Thyroid gland (tissue), 4 donors: ENCODE measurements around the gene SPINDOC.

Source experiments
- POLR2A ChIP-seq, 2 donors: fragments of 450-650 bp; IDR thresholded peaks; one replicate each; pipeline ENCODE4 v1.6.1; 2017; ENCODE audit warnings: antibody characterized with exemption in 2 of 2, mild to moderate bottlenecking in 2 of 2, moderate library complexity in 1 of 2
- TF ChIP-seq, protein P1 (sequence below), 6 experiments: fragments of 200-600 bp in 3 of 6; fragments of 450-650 bp in 3 of 6; sonication (generic) in 3 of 6; IDR thresholded peaks; one replicate each; pipeline ENCODE4 v1.5.1; 2016 to 2019; ENCODE audit warnings: antibody characterized with exemption in 6 of 6, mild to moderate bottlenecking in 2 of 6, inconsistent platforms in 1 of 6, moderate library complexity in 1 of 6

DNA sequence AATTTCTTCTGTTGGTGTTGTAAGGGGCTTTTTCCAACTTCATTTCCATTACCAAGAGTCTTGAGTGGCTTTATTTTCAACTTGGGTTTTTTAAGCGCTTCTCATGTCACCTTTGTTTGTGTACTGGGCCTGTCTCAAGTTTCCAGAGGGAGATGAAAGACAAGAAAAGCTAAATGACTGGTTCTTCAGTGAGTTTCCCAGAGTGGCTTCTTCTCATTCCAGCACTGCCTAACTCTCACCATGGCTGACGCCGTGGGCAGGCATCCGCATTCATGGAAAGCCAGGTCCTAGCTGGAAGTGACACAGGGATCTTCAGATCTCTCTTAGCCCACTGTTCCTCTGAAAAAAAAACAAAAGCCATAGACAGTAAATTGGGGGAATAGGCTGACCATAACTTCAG, 54.3 kb downstream of the SPINDOC start:
- no peak for TF ChIP-seq POLR2A (IDR thresholded peaks at IDR 0.05)
- TF ChIP-seq, protein P1, sequence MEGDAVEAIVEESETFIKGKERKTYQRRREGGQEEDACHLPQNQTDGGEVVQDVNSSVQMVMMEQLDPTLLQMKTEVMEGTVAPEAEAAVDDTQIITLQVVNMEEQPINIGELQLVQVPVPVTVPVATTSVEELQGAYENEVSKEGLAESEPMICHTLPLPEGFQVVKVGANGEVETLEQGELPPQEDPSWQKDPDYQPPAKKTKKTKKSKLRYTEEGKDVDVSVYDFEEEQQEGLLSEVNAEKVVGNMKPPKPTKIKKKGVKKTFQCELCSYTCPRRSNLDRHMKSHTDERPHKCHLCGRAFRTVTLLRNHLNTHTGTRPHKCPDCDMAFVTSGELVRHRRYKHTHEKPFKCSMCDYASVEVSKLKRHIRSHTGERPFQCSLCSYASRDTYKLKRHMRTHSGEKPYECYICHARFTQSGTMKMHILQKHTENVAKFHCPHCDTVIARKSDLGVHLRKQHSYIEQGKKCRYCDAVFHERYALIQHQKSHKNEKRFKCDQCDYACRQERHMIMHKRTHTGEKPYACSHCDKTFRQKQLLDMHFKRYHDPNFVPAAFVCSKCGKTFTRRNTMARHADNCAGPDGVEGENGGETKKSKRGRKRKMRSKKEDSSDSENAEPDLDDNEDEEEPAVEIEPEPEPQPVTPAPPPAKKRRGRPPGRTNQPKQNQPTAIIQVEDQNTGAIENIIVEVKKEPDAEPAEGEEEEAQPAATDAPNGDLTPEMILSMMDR (IDR thresholded peaks at IDR 0.05), result no peak
